ENCODE data around the gene SHISA9. TPM values are rescaled to one million over a fixed set of nuclear protein-coding genes. Genes with fewer than 3 reads are reported as not detected.

Gene SHISA9
- total and polyA plus RNA-seq, 2 donors (not counting 1 experiment from before 2014, with no cell fraction given): 0.03 to 0.07 TPM

DNA sequence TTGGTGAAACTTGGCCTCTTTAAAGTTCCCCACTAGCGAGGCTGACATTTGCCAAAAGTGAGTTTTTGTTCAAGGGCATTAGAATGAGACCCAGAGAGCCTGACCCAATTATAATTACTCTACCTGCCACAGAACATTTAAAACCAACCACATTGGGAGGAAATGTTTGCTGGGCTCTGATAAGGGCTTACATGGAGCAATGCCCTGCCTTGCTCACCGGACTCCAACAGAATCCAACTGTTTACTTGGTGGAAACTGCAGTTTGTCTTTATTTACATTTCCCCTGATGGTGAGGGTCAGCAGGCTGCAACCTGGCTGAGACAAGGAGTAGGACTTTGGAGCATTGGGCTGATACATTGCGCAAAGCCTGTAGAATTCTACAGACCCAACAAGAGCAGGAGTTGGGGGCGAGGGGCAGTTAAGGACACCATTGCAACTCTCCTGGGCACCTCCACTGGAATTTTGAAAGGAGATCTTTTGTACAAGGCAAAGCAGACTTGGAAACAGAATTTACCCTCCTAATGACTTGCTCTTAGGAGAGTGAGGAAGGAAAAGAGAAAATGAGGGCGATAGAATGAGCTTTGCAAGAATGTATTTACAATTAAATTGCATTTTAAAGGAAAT is 368.6 kb downstream of the SHISA9 start:
- 17% methylated on average over 1 of the region's 5 CpGs for WGBS (ENCODE audit: insufficient coverage)
- intact Hi-C loops (cut with micrococcal nuclease): no loop called here
- no peak overlapping the region for H3K4me3 ChIP-seq (ENCODE audit: control extremely low read depth in 1 of 5, extremely low read depth in 1 of 5, insufficient read depth in 1 of 5, low read depth in 2 of 5, low read length in 4 of 5)

DNA sequence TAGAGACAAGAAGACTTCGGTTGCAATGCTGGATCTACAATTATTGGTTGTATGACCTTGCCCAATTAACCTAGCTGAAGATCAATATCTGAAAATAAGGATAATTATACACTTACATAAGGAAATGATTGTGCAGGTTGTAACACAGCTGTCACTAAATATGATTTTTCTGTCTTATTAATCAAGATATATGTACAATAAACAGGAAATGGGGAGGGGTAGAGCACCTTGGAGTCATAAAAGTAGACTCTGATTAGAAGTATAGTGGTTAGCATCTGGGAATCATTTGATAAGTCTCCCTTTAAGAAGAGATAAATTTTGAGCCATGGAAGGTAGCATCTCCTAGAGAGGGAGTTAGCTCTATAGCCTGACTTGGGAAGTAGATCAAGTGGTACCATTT is 369.2 kb downstream of the SHISA9 start:
- CTCF ChIA-PET: no interaction called here
- DNase-seq (no peak), ATAC-seq (ENCODE audit: low read depth) (no peak)
- Histone ChIP-seq H3K4me2 (replicated peaks; ENCODE audit: low read depth, low read length, poor library complexity, severe bottlenecking) (no peak overlapping the region), H3K4me3 (ENCODE audit: control extremely low read depth in 1 of 5, extremely low read depth in 1 of 5, insufficient read depth in 1 of 5, low read depth in 2 of 5, low read length in 4 of 5) (no peak overlapping the region), H2AFZ (ENCODE audit: insufficient read depth, low read depth, low read length, poor library complexity, severe bottlenecking) (no peak overlapping the region), H3K4me1 (ENCODE audit: control insufficient read depth in 2 of 2, insufficient read depth in 2 of 2, low read length in 2 of 2) (no peaks in the 10 kb centered on the region), H4K20me1 (ENCODE audit: control insufficient read depth, insufficient read depth, low read length, poor library complexity, severe bottlenecking) (no peaks in the 10 kb centered on the region), H3K9ac (ENCODE audit: low read length) (no peak overlapping the region), H3K79me2 (ENCODE audit: control insufficient read depth, insufficient read depth, low read length) (no peaks in the 10 kb centered on the region), H3K36me3 (replicated peaks in 1 of 2; ENCODE audit: control extremely low read depth in 1 of 2, control insufficient read depth in 1 of 2, extremely low read depth in 1 of 2, insufficient read depth in 2 of 2, low read length in 1 of 2) (no peaks in the 10 kb centered on the region), H3K27me3 (replicated peaks in 1 of 4; ENCODE audit: control extremely low read depth in 1 of 4, control insufficient read depth in 3 of 4, insufficient read depth in 4 of 4, low read length in 3 of 4) (no peaks in the 10 kb centered on the region), H3K9me3 (ENCODE audit: control extremely low read depth in 1 of 3, control insufficient read depth in 2 of 3, insufficient read depth in 1 of 3, low read length in 2 of 3) (no peaks in the 10 kb centered on the region), H3K27ac (ENCODE audit: low read length in 2 of 2) (no peak overlapping the region)
- H3K27ac Mint-ChIP-seq: no peak overlapping the region
- H3K9me3 Mint-ChIP-seq (ENCODE audit: insufficient read depth): no peaks in the 10 kb centered on the region
- H3K27me3 Mint-ChIP-seq: peaks cover 10% of the 10 kb centered on the region
- no peak overlapping the region for H3K4me3 Mint-ChIP-seq
- no peak for TF ChIP-seq EZH2 (IDR thresholded peaks at IDR 0.05; ENCODE audit: borderline replicate concordance, insufficient read depth, low read depth, low read length, poor library complexity, severe bottlenecking)
- TF ChIP-seq, protein P1, sequence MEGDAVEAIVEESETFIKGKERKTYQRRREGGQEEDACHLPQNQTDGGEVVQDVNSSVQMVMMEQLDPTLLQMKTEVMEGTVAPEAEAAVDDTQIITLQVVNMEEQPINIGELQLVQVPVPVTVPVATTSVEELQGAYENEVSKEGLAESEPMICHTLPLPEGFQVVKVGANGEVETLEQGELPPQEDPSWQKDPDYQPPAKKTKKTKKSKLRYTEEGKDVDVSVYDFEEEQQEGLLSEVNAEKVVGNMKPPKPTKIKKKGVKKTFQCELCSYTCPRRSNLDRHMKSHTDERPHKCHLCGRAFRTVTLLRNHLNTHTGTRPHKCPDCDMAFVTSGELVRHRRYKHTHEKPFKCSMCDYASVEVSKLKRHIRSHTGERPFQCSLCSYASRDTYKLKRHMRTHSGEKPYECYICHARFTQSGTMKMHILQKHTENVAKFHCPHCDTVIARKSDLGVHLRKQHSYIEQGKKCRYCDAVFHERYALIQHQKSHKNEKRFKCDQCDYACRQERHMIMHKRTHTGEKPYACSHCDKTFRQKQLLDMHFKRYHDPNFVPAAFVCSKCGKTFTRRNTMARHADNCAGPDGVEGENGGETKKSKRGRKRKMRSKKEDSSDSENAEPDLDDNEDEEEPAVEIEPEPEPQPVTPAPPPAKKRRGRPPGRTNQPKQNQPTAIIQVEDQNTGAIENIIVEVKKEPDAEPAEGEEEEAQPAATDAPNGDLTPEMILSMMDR (IDR thresholded peaks at IDR 0.05): no peak
- POLR2A ChIA-PET: no interaction called here
- no peaks in the 10 kb centered on the region for H3K4me1 Mint-ChIP-seq
- intact Hi-C loops (cut with micrococcal nuclease): no loop called here
- WGBS (ENCODE audit: insufficient coverage): no CpG with 5 or more reads among the region's 1 CpG

More for the DNA sequence above, 368.6 kb downstream of the SHISA9 start:
- no peaks in the 10 kb centered on the region for H3K36me3 ChIP-seq (replicated peaks in 1 of 2; ENCODE audit: control extremely low read depth in 1 of 2, control insufficient read depth in 1 of 2, extremely low read depth in 1 of 2, insufficient read depth in 2 of 2, low read length in 1 of 2)
- no peak for DNase-seq
- CTCF ChIA-PET: no interaction called here
- H3K4me1 Mint-ChIP-seq: no peaks in the 10 kb centered on the region
- no peak overlapping the region for H3K4me3 Mint-ChIP-seq
- TF ChIP-seq, protein P1 (IDR thresholded peaks at IDR 0.05): no peak
- TF ChIP-seq EZH2 (IDR thresholded peaks at IDR 0.05; ENCODE audit: borderline replicate concordance, insufficient read depth, low read depth, low read length, poor library complexity, severe bottlenecking): no peak
- POLR2A ChIA-PET: no interaction called here
- no peak overlapping the region for H3K9ac ChIP-seq (ENCODE audit: low read length)
- no peaks in the 10 kb centered on the region for H3K9me3 ChIP-seq (ENCODE audit: control extremely low read depth in 1 of 3, control insufficient read depth in 2 of 3, insufficient read depth in 1 of 3, low read length in 2 of 3)
- no peaks in the 10 kb centered on the region for H4K20me1 ChIP-seq (ENCODE audit: control insufficient read depth, insufficient read depth, low read length, poor library complexity, severe bottlenecking)
- no peaks in the 10 kb centered on the region for H3K79me2 ChIP-seq (ENCODE audit: control insufficient read depth, insufficient read depth, low read length)
- no peaks in the 10 kb centered on the region for H3K9me3 Mint-ChIP-seq (ENCODE audit: insufficient read depth)
- H3K27ac Mint-ChIP-seq: no peak overlapping the region
- H3K27me3 ChIP-seq (replicated peaks in 1 of 4; ENCODE audit: control extremely low read depth in 1 of 4, control insufficient read depth in 3 of 4, insufficient read depth in 4 of 4, low read length in 3 of 4): no peaks in the 10 kb centered on the region
- H3K27ac ChIP-seq (ENCODE audit: low read length in 2 of 2): no peak overlapping the region
- no peak overlapping the region for H2AFZ ChIP-seq (ENCODE audit: insufficient read depth, low read depth, low read length, poor library complexity, severe bottlenecking)
- no peak for ATAC-seq (ENCODE audit: low read depth)
- no peaks in the 10 kb centered on the region for H3K4me1 ChIP-seq (ENCODE audit: control insufficient read depth in 2 of 2, insufficient read depth in 2 of 2, low read length in 2 of 2)
- peaks cover 12% of the 10 kb centered on the region for H3K27me3 Mint-ChIP-seq
- H3K4me2 ChIP-seq (replicated peaks; ENCODE audit: low read depth, low read length, poor library complexity, severe bottlenecking): no peak overlapping the region
